OCI-M2 (cell line): ENCODE measurements around the gene FST.

Source experiments
- DNase-seq: peaks from one replicate; lab custom pipeline; 2025; ENCODE audit not compliant: unreplicated experiment; lab: John Stamatoyannopoulos, UW

The FST gene

GRCh38 chr5:53480416-53481158, at the start of gene FST:
Gene FST, plus strand, starts transcription at chr5:53480629. Its CDS starts 163 bp downstream, at chr5:53480792.
- DNase-seq = no peak

- no peak for DNase-seq
Measured at GRCh38 chr5:53431665-53432064, 48.8 kb upstream of the FST start.

GRCh38 chr5:53433026-53433425, 47.4 kb upstream of the FST start:
- no peak for DNase-seq

GRCh38 chr5:53434541-53434940, 45.9 kb upstream of the FST start:
- DNase-seq = no peak

- DNase-seq = no peak
Measured at GRCh38 chr5:53436480-53437191, 43.8 kb upstream of the FST start.

- DNase-seq = no peak
Measured at GRCh38 chr5:53438079-53438478, 42.4 kb upstream of the FST start.

- no peak for DNase-seq
Measured at GRCh38 chr5:53438486-53439472, 41.6 kb upstream of the FST start.

GRCh38 chr5:53442961-53443360, 37.5 kb upstream of the FST start:
- no peak for DNase-seq

GRCh38 chr5:53445569-53445968, 34.9 kb upstream of the FST start:
- DNase-seq = no peak

- DNase-seq = no peak
Measured at GRCh38 chr5:53446908-53447307, 33.5 kb upstream of the FST start.

GRCh38 chr5:53448851-53449250, 31.6 kb upstream of the FST start:
- no peak for DNase-seq

- DNase-seq = no peak
Measured at GRCh38 chr5:53453898-53454718, 26.3 kb upstream of the FST start.

GRCh38 chr5:53454719-53455000, 25.8 kb upstream of the FST start:
- no peak for DNase-seq

GRCh38 chr5:53456366-53456765, 24.1 kb upstream of the FST start:
- DNase-seq = no peak

- no peak for DNase-seq
Measured at GRCh38 chr5:53463909-53464621, 16.4 kb upstream of the FST start.

GRCh38 chr5:53464722-53465121, 15.7 kb upstream of the FST start:
- DNase-seq = no peak

- DNase-seq = no peak
Measured at GRCh38 chr5:53469946-53470687, 10.3 kb upstream of the FST start.

- DNase-seq = no peak
Measured at GRCh38 chr5:53472279-53472678, 8.2 kb upstream of the FST start.

GRCh38 chr5:53472720-53473510, 7.5 kb upstream of the FST start:
- DNase-seq = no peak
